ENCODE measurements around the gene KIAA0930.

The KIAA0930 gene

GRCh38 chr22:45224331-45224730, 16.4 kb downstream of the KIAA0930 start:
- Histone ChIP-seq H3K27me3 (ENCODE audit: control insufficient read depth, insufficient read depth, low read length) (no peaks in the 10 kb centered on the region), H3K9ac (no peak overlapping the region), H3K27ac (no peak overlapping the region), H2AFZ (no peak overlapping the region), H3K4me3 (ENCODE audit: low read depth, low read length) (no peak overlapping the region), H3K79me2 (peaks cover 9% of the 10 kb centered on the region), H3K4me2 (ENCODE audit: low read length) (no peak overlapping the region), H3K9me3 (ENCODE audit: control insufficient read depth, low read length) (no peaks in the 10 kb centered on the region), H3K36me3 (ENCODE audit: control insufficient read depth, insufficient read depth, low read length) (no peaks in the 10 kb centered on the region), H3K4me1 (no peaks in the 10 kb centered on the region)
- TF ChIP-seq, protein P1, sequence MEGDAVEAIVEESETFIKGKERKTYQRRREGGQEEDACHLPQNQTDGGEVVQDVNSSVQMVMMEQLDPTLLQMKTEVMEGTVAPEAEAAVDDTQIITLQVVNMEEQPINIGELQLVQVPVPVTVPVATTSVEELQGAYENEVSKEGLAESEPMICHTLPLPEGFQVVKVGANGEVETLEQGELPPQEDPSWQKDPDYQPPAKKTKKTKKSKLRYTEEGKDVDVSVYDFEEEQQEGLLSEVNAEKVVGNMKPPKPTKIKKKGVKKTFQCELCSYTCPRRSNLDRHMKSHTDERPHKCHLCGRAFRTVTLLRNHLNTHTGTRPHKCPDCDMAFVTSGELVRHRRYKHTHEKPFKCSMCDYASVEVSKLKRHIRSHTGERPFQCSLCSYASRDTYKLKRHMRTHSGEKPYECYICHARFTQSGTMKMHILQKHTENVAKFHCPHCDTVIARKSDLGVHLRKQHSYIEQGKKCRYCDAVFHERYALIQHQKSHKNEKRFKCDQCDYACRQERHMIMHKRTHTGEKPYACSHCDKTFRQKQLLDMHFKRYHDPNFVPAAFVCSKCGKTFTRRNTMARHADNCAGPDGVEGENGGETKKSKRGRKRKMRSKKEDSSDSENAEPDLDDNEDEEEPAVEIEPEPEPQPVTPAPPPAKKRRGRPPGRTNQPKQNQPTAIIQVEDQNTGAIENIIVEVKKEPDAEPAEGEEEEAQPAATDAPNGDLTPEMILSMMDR (IDR thresholded peaks at IDR 0.05), result no peak

DNA sequence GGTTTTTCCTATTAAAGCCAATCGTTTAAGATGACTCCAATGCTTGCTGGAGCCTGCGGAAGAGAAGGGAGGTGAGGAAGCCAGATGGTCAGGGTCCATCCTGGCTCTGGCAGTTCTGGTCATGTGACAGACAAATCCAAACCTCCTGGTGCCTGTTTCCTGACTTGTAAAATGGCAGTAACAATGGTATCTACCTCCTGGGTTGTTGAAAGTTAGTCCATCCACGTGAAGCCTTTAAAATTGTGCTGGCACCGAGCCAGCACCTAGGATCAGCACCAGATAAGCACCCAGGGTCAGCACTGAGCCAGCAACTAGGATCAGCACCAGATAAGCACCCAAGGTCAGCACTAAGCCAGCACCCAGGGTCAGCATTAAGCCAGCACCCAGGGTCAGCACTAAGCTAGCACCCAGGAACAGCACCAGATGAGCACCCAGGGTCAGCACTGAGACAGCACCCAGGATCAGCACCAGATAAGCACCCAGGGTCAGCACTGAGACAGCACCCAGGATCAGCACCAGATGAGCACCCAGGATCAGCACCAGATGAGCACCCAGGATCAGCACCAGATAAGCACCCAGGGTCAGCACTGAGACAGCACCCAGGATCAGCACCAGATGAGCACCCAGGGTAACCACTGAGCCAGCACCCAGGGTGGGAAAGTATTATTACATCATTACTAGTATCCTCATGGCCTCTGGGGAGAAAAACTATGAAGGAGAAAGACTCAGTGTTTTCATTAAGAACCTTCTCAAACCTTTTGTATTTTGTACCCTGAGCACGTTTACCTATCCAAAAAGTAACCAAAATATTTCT, 17.2 kb downstream of the KIAA0930 start:
- Histone ChIP-seq H3K27ac (no peak overlapping the region), H2AFZ (no peak overlapping the region), H3K4me3 (ENCODE audit: low read depth, low read length) (no peak overlapping the region), H3K9ac (no peak overlapping the region), H3K4me2 (ENCODE audit: low read length) (no peak overlapping the region), H3K9me3 (ENCODE audit: control insufficient read depth, low read length) (no peaks in the 10 kb centered on the region), H3K27me3 (ENCODE audit: control insufficient read depth, insufficient read depth, low read length) (no peaks in the 10 kb centered on the region), H3K36me3 (ENCODE audit: control insufficient read depth, insufficient read depth, low read length) (no peaks in the 10 kb centered on the region), H3K4me1 (no peaks in the 10 kb centered on the region), H3K79me2 (peaks cover 8% of the 10 kb centered on the region)
- TF ChIP-seq, protein P1 (IDR thresholded peaks at IDR 0.05), result no peak

- no peak overlapping the region for H3K9ac ChIP-seq
- no peak overlapping the region for H2AFZ ChIP-seq
Measured at GRCh38 chr22:45221201-45221600, 19.5 kb downstream of the KIAA0930 start.

GRCh38 chr22:45218976-45219375, 21.7 kb downstream of the KIAA0930 start:
- Histone ChIP-seq H3K27ac (no peak overlapping the region), H3K9me3 (ENCODE audit: control insufficient read depth, low read length) (no peaks in the 10 kb centered on the region), H3K4me2 (ENCODE audit: low read length) (no peak overlapping the region), H3K79me2 (peaks cover 3% of the 10 kb centered on the region), H2AFZ (no peak overlapping the region), H3K4me1 (no peaks in the 10 kb centered on the region), H3K36me3 (ENCODE audit: control insufficient read depth, insufficient read depth, low read length) (no peaks in the 10 kb centered on the region), H3K27me3 (ENCODE audit: control insufficient read depth, insufficient read depth, low read length) (no peaks in the 10 kb centered on the region), H3K4me3 (ENCODE audit: low read depth, low read length) (no peak overlapping the region), H3K9ac (no peak overlapping the region)
- TF ChIP-seq, protein P1 (IDR thresholded peaks at IDR 0.05), result no peak

More at GRCh38 chr22:45221201-45221600, 19.5 kb downstream of the KIAA0930 start:
- Histone ChIP-seq H3K36me3 (ENCODE audit: control insufficient read depth, insufficient read depth, low read length) (no peaks in the 10 kb centered on the region), H3K9me3 (ENCODE audit: control insufficient read depth, low read length) (no peaks in the 10 kb centered on the region), H3K4me3 (ENCODE audit: low read depth, low read length) (no peak overlapping the region), H3K79me2 (peaks cover 6% of the 10 kb centered on the region), H3K4me2 (ENCODE audit: low read length) (no peak overlapping the region), H3K27ac (no peak overlapping the region), H3K4me1 (no peaks in the 10 kb centered on the region), H3K27me3 (ENCODE audit: control insufficient read depth, insufficient read depth, low read length) (no peaks in the 10 kb centered on the region)
- TF ChIP-seq, protein P1 (IDR thresholded peaks at IDR 0.05), result no peak

GRCh38 chr22:45217806-45218205, 22.9 kb downstream of the KIAA0930 start:
- no peaks in the 10 kb centered on the region for H3K4me1 ChIP-seq
- no peak overlapping the region for H3K9ac ChIP-seq
- no peaks in the 10 kb centered on the region for H3K36me3 ChIP-seq (ENCODE audit: control insufficient read depth, insufficient read depth, low read length)
- no peak overlapping the region for H3K4me2 ChIP-seq (ENCODE audit: low read length)
- TF ChIP-seq, protein P1 (IDR thresholded peaks at IDR 0.05), result no peak
- H3K27ac ChIP-seq, result no peak overlapping the region
- no peaks in the 10 kb centered on the region for H3K27me3 ChIP-seq (ENCODE audit: control insufficient read depth, insufficient read depth, low read length)
- H3K79me2 ChIP-seq, result no peaks in the 10 kb centered on the region
- no peaks in the 10 kb centered on the region for H3K9me3 ChIP-seq (ENCODE audit: control insufficient read depth, low read length)
- no peak overlapping the region for H3K4me3 ChIP-seq (ENCODE audit: low read depth, low read length)
- H2AFZ ChIP-seq, result no peak overlapping the region

Data from parathyroid adenoma (tissue), 2 donors.